Adrenal gland (tissue), 5 donors: ENCODE results near the gene SARS1.

Experiments
- POLR2A ChIP-seq, 2 donors: fragments of 450-650 bp; IDR thresholded peaks; one replicate each; pipeline ENCODE4 v1.6.1; 2017; ENCODE audit warnings: antibody characterized with exemption in 2 of 2, mild to moderate bottlenecking in 2 of 2, moderate library complexity in 1 of 2
- TF ChIP-seq, protein P1 (sequence below), 6 experiments: fragments of 450-650 bp in 4 of 6; fragments of 200-600 bp in 2 of 6; sonication (generic) in 1 of 6; IDR thresholded peaks; 1 replicate in 5 of 6; 2 replicates in 1 of 6; pipeline versions ENCODE4 v1.5.1 to v1.8.0; 2016 to 2021; ENCODE audit warnings: antibody characterized with exemption in 6 of 6, mild to moderate bottlenecking in 2 of 6, moderate library complexity in 1 of 6
- donor health status: DM: no; HTN: no; CAD: no.

GRCh38 chr1:109210058-109210457 is 3.7 kb upstream of the SARS1 start:
- TF ChIP-seq POLR2A (IDR thresholded peaks at IDR 0.05), result no peak
- TF ChIP-seq, protein P1, sequence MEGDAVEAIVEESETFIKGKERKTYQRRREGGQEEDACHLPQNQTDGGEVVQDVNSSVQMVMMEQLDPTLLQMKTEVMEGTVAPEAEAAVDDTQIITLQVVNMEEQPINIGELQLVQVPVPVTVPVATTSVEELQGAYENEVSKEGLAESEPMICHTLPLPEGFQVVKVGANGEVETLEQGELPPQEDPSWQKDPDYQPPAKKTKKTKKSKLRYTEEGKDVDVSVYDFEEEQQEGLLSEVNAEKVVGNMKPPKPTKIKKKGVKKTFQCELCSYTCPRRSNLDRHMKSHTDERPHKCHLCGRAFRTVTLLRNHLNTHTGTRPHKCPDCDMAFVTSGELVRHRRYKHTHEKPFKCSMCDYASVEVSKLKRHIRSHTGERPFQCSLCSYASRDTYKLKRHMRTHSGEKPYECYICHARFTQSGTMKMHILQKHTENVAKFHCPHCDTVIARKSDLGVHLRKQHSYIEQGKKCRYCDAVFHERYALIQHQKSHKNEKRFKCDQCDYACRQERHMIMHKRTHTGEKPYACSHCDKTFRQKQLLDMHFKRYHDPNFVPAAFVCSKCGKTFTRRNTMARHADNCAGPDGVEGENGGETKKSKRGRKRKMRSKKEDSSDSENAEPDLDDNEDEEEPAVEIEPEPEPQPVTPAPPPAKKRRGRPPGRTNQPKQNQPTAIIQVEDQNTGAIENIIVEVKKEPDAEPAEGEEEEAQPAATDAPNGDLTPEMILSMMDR (IDR thresholded peaks at IDR 0.05), result no peak
